ENCODE data around the gene ZNF333. TPM values are rescaled to one million over a fixed set of nuclear protein-coding genes. Genes with fewer than 3 reads are reported as not detected.

ZNF333 gene
- total RNA-seq, 1 donor from 2014 or later = 19.9 TPM

DNA sequence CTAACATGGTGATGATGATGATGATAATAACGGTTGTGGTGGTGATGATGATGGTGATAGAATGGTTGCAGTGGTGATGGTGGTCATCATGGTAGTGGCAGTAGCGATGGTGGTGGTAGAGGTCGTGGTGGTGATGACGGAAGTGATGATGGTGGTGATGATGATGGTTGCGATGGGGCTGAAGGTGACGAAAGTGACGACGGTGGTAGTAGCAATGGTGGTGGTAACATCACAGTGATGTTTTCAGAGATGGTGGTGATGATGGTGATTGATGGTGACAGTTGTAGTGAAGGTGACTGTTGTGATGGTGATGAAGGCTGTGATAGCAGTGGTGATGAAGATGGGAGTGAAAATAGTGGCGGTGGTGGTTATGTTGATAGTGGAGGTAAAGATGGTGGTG is 11.6 kb upstream of the ZNF333 start:
- Histone ChIP-seq H3K4me3 (no peak overlapping the region), H3K9me3 (no peaks in the 10 kb centered on the region), H3K36me3 (no peaks in the 10 kb centered on the region), H3K27ac (no peak overlapping the region), H3K4me1 (no peaks in the 10 kb centered on the region), H3K27me3 (no peaks in the 10 kb centered on the region)
- no peak for DNase-seq (ENCODE audit: extremely low spot score in 2 of 2)
- intact Hi-C loops (cut with DNase I) = no loop called here
- TF ChIP-seq POLR2A (IDR thresholded peaks at IDR 0.05) = no peak
- TF ChIP-seq, protein P1, sequence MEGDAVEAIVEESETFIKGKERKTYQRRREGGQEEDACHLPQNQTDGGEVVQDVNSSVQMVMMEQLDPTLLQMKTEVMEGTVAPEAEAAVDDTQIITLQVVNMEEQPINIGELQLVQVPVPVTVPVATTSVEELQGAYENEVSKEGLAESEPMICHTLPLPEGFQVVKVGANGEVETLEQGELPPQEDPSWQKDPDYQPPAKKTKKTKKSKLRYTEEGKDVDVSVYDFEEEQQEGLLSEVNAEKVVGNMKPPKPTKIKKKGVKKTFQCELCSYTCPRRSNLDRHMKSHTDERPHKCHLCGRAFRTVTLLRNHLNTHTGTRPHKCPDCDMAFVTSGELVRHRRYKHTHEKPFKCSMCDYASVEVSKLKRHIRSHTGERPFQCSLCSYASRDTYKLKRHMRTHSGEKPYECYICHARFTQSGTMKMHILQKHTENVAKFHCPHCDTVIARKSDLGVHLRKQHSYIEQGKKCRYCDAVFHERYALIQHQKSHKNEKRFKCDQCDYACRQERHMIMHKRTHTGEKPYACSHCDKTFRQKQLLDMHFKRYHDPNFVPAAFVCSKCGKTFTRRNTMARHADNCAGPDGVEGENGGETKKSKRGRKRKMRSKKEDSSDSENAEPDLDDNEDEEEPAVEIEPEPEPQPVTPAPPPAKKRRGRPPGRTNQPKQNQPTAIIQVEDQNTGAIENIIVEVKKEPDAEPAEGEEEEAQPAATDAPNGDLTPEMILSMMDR (IDR thresholded peaks at IDR 0.05) = no peak
- TF ChIP-seq POLR2AphosphoS5 (IDR thresholded peaks at IDR 0.05; ENCODE audit: insufficient read depth in 1 of 2, low read depth in 1 of 2) = no peak

DNA sequence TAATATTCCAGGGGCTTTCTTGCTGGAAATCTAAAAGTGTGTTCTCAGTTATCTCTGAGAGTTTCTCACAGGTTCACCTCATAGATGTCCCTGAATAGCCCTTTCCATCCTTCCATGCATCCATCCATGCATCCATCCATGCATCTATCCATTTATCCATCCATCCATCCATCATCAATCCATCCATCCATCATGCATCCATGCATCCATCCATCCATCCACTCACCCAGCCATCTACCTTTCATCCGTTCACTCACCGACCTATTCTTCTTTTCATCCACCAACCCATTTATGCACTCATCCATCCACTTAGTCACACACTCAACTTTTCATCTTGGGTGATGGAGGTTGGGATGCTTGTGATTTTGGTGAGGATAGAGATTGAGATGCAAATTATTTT is 7.8 kb upstream of the ZNF333 start:
- Histone ChIP-seq H3K9me3 (no peaks in the 10 kb centered on the region), H3K27ac (no peak overlapping the region), H3K4me3 (no peak overlapping the region), H3K36me3 (no peaks in the 10 kb centered on the region), H3K4me1 (no peaks in the 10 kb centered on the region), H3K27me3 (no peaks in the 10 kb centered on the region)
- intact Hi-C loops (cut with DNase I) = no loop called here
- TF ChIP-seq POLR2AphosphoS5 (IDR thresholded peaks at IDR 0.05; ENCODE audit: insufficient read depth in 1 of 2, low read depth in 1 of 2) (no peak), POLR2A (IDR thresholded peaks at IDR 0.05) (no peak)
- TF ChIP-seq, protein P1 (IDR thresholded peaks at IDR 0.05) = no peak
- no peak for DNase-seq (ENCODE audit: extremely low spot score in 2 of 2)

DNA sequence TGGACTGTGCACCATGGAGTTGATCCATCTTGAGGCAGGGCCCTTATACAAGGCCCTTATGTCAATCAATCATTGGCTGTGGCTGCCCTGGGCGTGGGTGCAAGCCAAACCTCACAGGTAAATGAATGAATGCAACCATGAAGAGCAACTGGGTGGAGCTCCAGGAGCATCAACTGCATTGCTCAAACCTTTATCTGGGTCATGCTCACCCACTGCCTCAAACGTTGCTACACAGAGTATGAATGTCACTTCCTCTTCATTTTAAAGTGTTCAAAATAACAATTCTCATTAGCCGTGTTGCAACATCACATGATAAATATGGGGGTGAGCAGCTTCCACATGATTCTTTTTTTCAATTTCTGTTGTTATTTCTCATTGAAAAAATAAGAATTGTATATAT is 6.4 kb upstream of the ZNF333 start:
- intact Hi-C loops (cut with DNase I) = no loop called here
- no peak overlapping the region for H3K27ac ChIP-seq

DNA sequence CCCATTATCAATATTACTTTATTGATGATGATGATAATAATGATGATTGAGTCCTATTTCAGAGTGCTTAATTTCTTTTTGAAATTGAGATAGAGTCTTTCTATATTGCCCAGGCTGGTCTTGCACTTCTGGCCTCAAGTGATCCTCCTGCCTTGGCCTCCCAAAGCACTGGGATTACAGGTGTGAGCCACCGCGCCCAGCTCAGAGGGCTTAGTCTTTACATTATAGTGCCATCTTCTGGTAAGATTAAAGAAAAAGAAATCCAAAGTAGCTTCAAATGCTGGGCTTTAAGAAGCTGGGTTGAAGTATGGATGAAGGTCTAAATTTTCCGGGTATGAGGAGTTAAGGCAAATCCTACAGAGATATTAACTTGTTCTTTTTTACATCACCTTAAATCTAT is 3.4 kb upstream of the ZNF333 start:
- H3K27ac ChIP-seq = no peak overlapping the region
- H3K4me1 ChIP-seq = peaks cover 19% of the 10 kb centered on the region
- no peak overlapping the region for H3K4me3 ChIP-seq
- TF ChIP-seq, protein P1 (IDR thresholded peaks at IDR 0.05) = no peak
- TF ChIP-seq POLR2A (IDR thresholded peaks at IDR 0.05) (no peak), POLR2AphosphoS5 (IDR thresholded peaks at IDR 0.05; ENCODE audit: insufficient read depth in 1 of 2, low read depth in 1 of 2) (no peak)
- no peaks in the 10 kb centered on the region for H3K9me3 ChIP-seq
- no peaks in the 10 kb centered on the region for H3K27me3 ChIP-seq
- H3K36me3 ChIP-seq = no peaks in the 10 kb centered on the region
- intact Hi-C loops (cut with DNase I) = no loop called here
- no peak for DNase-seq (ENCODE audit: extremely low spot score in 2 of 2)

More for the DNA sequence above, 6.4 kb upstream of the ZNF333 start:
- Histone ChIP-seq H3K4me3 (no peak overlapping the region), H3K36me3 (no peaks in the 10 kb centered on the region), H3K9me3 (no peaks in the 10 kb centered on the region), H3K4me1 (no peaks in the 10 kb centered on the region), H3K27me3 (no peaks in the 10 kb centered on the region)
- TF ChIP-seq POLR2A (IDR thresholded peaks at IDR 0.05) = no peak
- TF ChIP-seq POLR2AphosphoS5 (IDR thresholded peaks at IDR 0.05; ENCODE audit: insufficient read depth in 1 of 2, low read depth in 1 of 2) = no peak
- TF ChIP-seq, protein P1 (IDR thresholded peaks at IDR 0.05) = no peak
- no peak for DNase-seq (ENCODE audit: extremely low spot score in 2 of 2)

DNA sequence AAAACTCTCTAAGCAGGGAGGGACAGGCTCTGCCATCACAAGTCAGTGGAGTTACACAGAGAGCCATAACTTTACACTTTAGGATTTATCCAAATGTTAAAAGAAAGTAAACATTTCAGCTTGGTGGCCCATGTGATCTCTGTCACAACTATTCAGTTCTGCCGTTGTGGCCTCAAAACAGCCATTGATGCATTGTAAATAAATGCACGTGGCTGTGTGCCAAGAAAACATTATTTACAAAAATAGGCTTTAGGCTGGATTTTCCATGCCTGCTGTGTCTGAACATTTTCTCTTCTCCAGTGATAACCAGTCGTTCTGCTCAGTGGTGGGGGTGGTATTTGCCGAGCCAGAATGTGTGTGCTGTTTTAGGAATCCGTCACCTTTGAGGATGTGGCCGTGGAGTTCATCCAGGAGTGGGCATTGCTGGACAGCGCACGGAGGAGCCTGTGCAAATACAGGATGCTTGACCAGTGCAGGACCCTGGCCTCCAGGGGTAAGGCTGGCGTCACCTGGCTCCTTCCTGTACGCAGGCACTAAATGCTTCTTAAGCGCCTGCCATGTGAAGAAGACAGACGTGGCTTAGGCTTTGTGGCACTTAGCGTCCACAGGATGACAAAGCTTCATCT is 4.9 kb downstream of the ZNF333 start:
- H3K4me3 ChIP-seq = no peak overlapping the region
- TF ChIP-seq POLR2A (IDR thresholded peaks at IDR 0.05) (no peak), POLR2AphosphoS5 (IDR thresholded peaks at IDR 0.05; ENCODE audit: insufficient read depth in 1 of 2, low read depth in 1 of 2) (no peak)
- TF ChIP-seq, protein P1 (IDR thresholded peaks at IDR 0.05) = no peak
- H3K27me3 ChIP-seq = no peaks in the 10 kb centered on the region
- peaks cover 0 to 49% of the 10 kb centered on the region in 2 donors for H3K36me3 ChIP-seq
- peaks cover 12% of the 10 kb centered on the region for H3K4me1 ChIP-seq
- no peak for DNase-seq (ENCODE audit: extremely low spot score in 2 of 2)
- intact Hi-C loops (cut with DNase I) = no loop called here
- no peak overlapping the region for H3K27ac ChIP-seq
- H3K9me3 ChIP-seq = no peaks in the 10 kb centered on the region
